HepG2 (cell line): ENCODE measurements around the gene BTNL3. TPM values are rescaled to one million over a fixed set of nuclear protein-coding genes. Genes with fewer than 3 reads are reported as not detected.

ENCODE experiments used
- ATAC-seq: fragments of 200-7000 bp; cut with Tn5 transposase; 3 replicates; pipeline ENCODE4 v1.9.1; 2020; ENCODE audit warnings: mild to moderate bottlenecking, moderate library complexity
- BruUV-seq: library from RNA; stranded (reverse); fragments of 400-500 nt; replicated peaks from 2 replicates; lab custom pipeline; 2021; lab: Mats Ljungman, UMichigan
- CTCF ChIA-PET: fragments of 300-600 bp; formaldehyde crosslinking; extraction: SDS; loops from one replicate; lab custom pipeline; 2021; ENCODE audit warnings: low total read pairs, inconsistent platforms, low intra/inter-chr PET ratio; lab: Yijun Ruan, JAX
- POLR2A ChIA-PET: fragments of 350-600 bp; sonication (Branson Sonifier 250); formaldehyde crosslinking; loops from one replicate; lab custom pipeline; 2020; ENCODE audit warnings: antibody characterized with exemption, inconsistent platforms; lab: Yijun Ruan, JAX
- DNase-seq: peaks from one replicate; pipeline ENCODE4 v3.0.0-alpha.2; 2015; ENCODE audit warnings: low spot score
- FAIRE-seq: peaks from 3 replicates; lab custom pipeline; 2011; peaks lifted over from hg19 to GRCh38; lab: Jason Lieb, UNC
- H2AFZ ChIP-seq: one replicate; pipeline ENCODE4 v1.6.1; 2011; ENCODE audit warnings: low read length, inconsistent platforms
- H3K27ac ChIP-seq: fragments of 300-600 bp; 3 replicates; pipeline ENCODE4 v1.8.0; 2011; ENCODE audit warnings: mixed run types, mild to moderate bottlenecking, mixed read lengths, low read length, inconsistent platforms; ENCODE audit not compliant: insufficient read depth; ENCODE audit errors: extremely low read length
- H3K27me3 ChIP-seq, 2 experiments: fragments of 200-600 bp in 1 of 2; 2 replicates in 1 of 2; 3 replicates in 1 of 2; pipeline versions ENCODE4 v1.6.0 to v1.8.0; 2011; ENCODE audit warnings: low read length in 2 of 2, mild to moderate bottlenecking in 2 of 2, moderate library complexity in 2 of 2, inconsistent platforms in 1 of 2; ENCODE audit not compliant: insufficient read depth in 2 of 2, control insufficient read depth in 1 of 2
- H3K36me3 ChIP-seq, 2 experiments: fragments of 200-600 bp in 1 of 2; replicated peaks in 1 of 2; 2 replicates in 1 of 2; 3 replicates in 1 of 2; pipeline versions ENCODE4 v1.5.1 to v1.8.0; 2011; ENCODE audit warnings: low read length in 2 of 2, inconsistent platforms in 1 of 2; ENCODE audit not compliant: insufficient read depth in 2 of 2, control insufficient read depth in 1 of 2
- H3K4me1 ChIP-seq: 2 replicates; pipeline ENCODE4 v1.5.1; 2012; ENCODE audit warnings: low read length, inconsistent platforms; ENCODE audit not compliant: insufficient read depth
- H3K4me2 ChIP-seq: 2 replicates; pipeline ENCODE4 v1.6.0; 2011; ENCODE audit warnings: low read depth, low read length, inconsistent platforms
- H3K4me3 ChIP-seq, 3 experiments: fragments of 200-600 bp in 1 of 3; sonication (generic), shearing (Covaris generic) in 1 of 3; replicated peaks in 1 of 3; 2 replicates each; pipeline ENCODE4 v1.5.1; 2011 to 2016; ENCODE audit warnings: low read length in 3 of 3, inconsistent platforms in 2 of 3, low read depth in 2 of 3, mild to moderate bottlenecking in 2 of 3, control low read depth in 1 of 3, mixed read lengths in 1 of 3; ENCODE audit not compliant: insufficient read depth in 1 of 3
- H3K79me2 ChIP-seq: one replicate; pipeline ENCODE4 v1.6.1; 2011; ENCODE audit warnings: low read length, inconsistent platforms; ENCODE audit not compliant: insufficient read depth
- H3K9ac ChIP-seq: 2 replicates; pipeline ENCODE4 v1.6.0; 2011; ENCODE audit warnings: mild to moderate bottlenecking, low read depth, low read length, inconsistent platforms; ENCODE audit not compliant: insufficient read depth
- H3K9me3 ChIP-seq: 2 replicates; pipeline ENCODE4 v1.5.1; 2012; ENCODE audit warnings: mild to moderate bottlenecking, low read length
- H4K20me1 ChIP-seq: 2 replicates; pipeline ENCODE4 v1.6.0; 2011; ENCODE audit warnings: inconsistent platforms, mild to moderate bottlenecking, low read length, moderate library complexity; ENCODE audit not compliant: insufficient read depth
- KDM3A ChIP-seq: IDR thresholded peaks from 2 replicates; pipeline ENCODE4 v1.6.1; 2018; ENCODE audit warnings: low read depth, missing compliant biosample characterization
- SRF ChIP-seq: IDR thresholded peaks from 2 replicates; pipeline ENCODE4 v1.6.1; 2011; ENCODE audit warnings: mild to moderate bottlenecking, low read depth, low read length, moderate library complexity
- WGBS: methylation state at CpG from one replicate; pipeline ENCODE4 v1.1.6; 2017; ENCODE audit warnings: low lambda C conversion rate; 5-methylcytosine and 5-hydroxymethylcytosine counted together
- in situ Hi-C: cut with HindIII; loops from 2 replicates; pipeline ENCODE4 v1.10.0; 2017; ENCODE audit warnings: low pct_unique_long_range_greater_than_20kb; ENCODE audit not compliant: extremely low pct_ligation_motif_present
- intact Hi-C: fragments of 100-400 bp; cut with micrococcal nuclease; formaldehyde crosslinking; loops from one replicate; pipeline ENCODE4 v1.10.0; 2022; ENCODE audit not compliant: unreplicated experiment
- polyA plus RNA-seq, 8 experiments: library from polyadenylated mRNA; depleted of rRNA in 3 of 8; stranded (reverse) in 7 of 8; unstranded in 1 of 8; fragments of >200 nt; fragmentation: Illumina TruSeq in 4 of 8; extraction: Trizol in 4 of 8; gene quantifications; 2 replicates each; pipeline versions ENCODE4 v1.2.1 to v1.2.3, GENCODE V29; 2011 to 2016; ENCODE audit warnings: low read depth in 4 of 8, missing spikeins in 1 of 8, mixed read lengths in 1 of 8; ENCODE audit not compliant: insufficient read depth in 1 of 8
- total RNA-seq, 5 experiments: library from RNA; depleted of rRNA; stranded (reverse); fragments of >200 nt; fragmentation: Illumina TruSeq; extraction: Trizol; gene quantifications; 2 replicates each; pipeline ENCODE4 v1.2.3, GENCODE V29; 2016; ENCODE audit warnings: low read depth in 1 of 5
- TF ChIP-seq, protein P1 (sequence below): sonication (generic); formaldehyde crosslinking; IDR thresholded peaks from 2 replicates; pipeline ENCODE4 v1.8.1; 2023; ENCODE audit warnings: mild to moderate bottlenecking, moderate library complexity, missing genetic modification reagents
- TF ChIP-seq, protein P2 (sequence below): fragments of 450-650 bp; IDR thresholded peaks from 2 replicates; pipeline ENCODE4 v1.6.1; 2016
- TF ChIP-seq, protein P3 (sequence below): sonication (generic); formaldehyde crosslinking; IDR thresholded peaks from 2 replicates; pipeline ENCODE4 v1.4.0; 2020; ENCODE audit warnings: missing genetic modification reagents
- TF ChIP-seq, protein P4 (sequence below): IDR thresholded peaks from 2 replicates; pipeline ENCODE4 v1.6.1; 2016; ENCODE audit warnings: missing compliant biosample characterization, missing genetic modification reagents, borderline replicate concordance

BTNL3 gene
- total and polyA plus RNA-seq, 2 of the 13 experiments (the other 11 are each of a cell fraction or from before 2014, with no cell fraction given): not detected

DNA sequence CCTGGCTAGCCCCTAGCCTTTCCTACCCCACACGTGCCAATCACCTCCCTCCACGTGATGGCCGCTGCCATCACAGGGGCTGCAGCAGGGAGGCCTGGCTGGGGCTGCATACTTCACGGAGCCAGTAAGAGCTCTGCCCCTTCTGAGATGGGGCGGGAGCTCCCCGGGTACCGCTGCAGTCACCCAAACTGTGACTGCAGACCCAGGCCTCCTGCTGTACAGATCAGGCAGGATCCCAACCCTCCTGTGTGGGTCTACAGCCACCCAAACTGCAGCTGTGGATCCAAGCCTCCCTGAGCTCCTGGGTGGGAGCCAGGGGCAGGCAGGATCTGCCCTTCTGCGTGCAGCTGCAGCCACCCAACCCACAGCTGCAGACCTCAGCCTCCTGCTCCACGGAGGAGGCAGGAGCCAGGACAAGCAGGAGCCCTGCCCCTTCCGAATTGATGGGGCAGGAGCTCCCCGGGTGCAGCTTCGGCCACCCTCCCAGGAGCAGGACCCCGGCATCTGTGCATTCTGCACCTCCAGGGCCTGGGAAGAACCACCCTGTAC, 48.2 kb downstream of the BTNL3 start:
- intact Hi-C loops: no loop called here
- BruUV-seq: no TSS peak
- in situ Hi-C loops: no loop called here
- no peak for ATAC-seq
- CTCF ChIA-PET: no interaction called here
- Histone ChIP-seq H3K4me1 (no peaks in the 10 kb centered on the region), H3K9ac (no peak overlapping the region), H3K27ac (no peak overlapping the region), H3K9me3 (no peaks in the 10 kb centered on the region), H3K27me3 (peaks cover 2 to 51% of the 10 kb centered on the region in 2 experiments), H3K4me2 (no peak overlapping the region), H2AFZ (no peak overlapping the region), H4K20me1 (no peaks in the 10 kb centered on the region), H3K4me3 (no peak overlapping the region), H3K36me3 (no peaks in the 10 kb centered on the region), H3K79me2 (no peaks in the 10 kb centered on the region)
- no peak for FAIRE-seq
- POLR2A ChIA-PET: no interaction called here
- DNase-seq: no peak
- 25% methylated on average over 4 of the region's 13 CpGs for WGBS
- TF ChIP-seq, protein P1, sequence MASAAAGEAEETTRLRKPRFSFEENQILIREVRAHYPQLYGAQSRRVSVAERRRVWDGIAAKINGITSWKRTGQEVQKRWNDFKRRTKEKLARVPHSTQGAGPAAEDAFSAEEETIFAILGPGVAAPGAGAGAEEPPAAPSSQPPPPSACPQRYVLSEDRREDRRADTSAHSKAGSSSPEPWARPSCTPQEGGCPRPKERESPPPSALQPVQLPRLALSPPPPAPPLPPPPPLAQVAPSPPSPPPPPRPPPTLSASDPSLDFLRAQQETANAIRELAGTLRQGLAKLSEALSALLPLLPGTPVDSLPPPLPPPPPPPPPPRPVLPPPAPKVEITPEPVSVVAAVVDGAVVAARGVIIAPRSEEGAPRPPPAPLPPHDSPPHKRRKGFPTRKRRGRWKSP (CRISPR knock-in tag): no peak
- TF ChIP-seq, protein P2, sequence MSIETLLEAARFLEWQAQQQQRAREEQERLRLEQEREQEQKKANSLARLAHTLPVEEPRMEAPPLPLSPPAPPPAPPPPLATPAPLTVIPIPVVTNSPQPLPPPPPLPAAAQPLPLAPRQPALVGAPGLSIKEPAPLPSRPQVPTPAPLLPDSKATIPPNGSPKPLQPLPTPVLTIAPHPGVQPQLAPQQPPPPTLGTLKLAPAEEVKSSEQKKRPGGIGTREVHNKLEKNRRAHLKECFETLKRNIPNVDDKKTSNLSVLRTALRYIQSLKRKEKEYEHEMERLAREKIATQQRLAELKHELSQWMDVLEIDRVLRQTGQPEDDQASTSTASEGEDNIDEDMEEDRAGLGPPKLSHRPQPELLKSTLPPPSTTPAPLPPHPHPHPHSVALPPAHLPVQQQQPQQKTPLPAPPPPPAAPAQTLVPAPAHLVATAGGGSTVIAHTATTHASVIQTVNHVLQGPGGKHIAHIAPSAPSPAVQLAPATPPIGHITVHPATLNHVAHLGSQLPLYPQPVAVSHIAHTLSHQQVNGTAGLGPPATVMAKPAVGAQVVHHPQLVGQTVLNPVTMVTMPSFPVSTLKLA: peak; percentile 95

GRCh38 chr5:181037365-181037861, 48.8 kb downstream of the BTNL3 start:
- WGBS: 0% methylated on average over 1 of the region's 4 CpGs
- in situ Hi-C loops (no loop called here), intact Hi-C loops (no loop called here)
- Histone ChIP-seq H4K20me1 (no peaks in the 10 kb centered on the region), H3K27me3 (peaks cover 2 to 56% of the 10 kb centered on the region in 2 experiments), H3K36me3 (no peaks in the 10 kb centered on the region), H2AFZ (no peak overlapping the region), H3K4me2 (no peak overlapping the region), H3K4me1 (no peaks in the 10 kb centered on the region), H3K79me2 (no peaks in the 10 kb centered on the region), H3K9me3 (no peaks in the 10 kb centered on the region), H3K9ac (no peak overlapping the region), H3K4me3 (no peak overlapping the region), H3K27ac (no peak overlapping the region)
- ChIA-PET CTCF (no interaction called here), POLR2A (no interaction called here)
- TF ChIP-seq KDM3A: no peak
- TF ChIP-seq, protein P3, sequence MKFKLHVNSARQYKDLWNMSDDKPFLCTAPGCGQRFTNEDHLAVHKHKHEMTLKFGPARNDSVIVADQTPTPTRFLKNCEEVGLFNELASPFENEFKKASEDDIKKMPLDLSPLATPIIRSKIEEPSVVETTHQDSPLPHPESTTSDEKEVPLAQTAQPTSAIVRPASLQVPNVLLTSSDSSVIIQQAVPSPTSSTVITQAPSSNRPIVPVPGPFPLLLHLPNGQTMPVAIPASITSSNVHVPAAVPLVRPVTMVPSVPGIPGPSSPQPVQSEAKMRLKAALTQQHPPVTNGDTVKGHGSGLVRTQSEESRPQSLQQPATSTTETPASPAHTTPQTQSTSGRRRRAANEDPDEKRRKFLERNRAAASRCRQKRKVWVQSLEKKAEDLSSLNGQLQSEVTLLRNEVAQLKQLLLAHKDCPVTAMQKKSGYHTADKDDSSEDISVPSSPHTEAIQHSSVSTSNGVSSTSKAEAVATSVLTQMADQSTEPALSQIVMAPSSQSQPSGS (CRISPR knock-in tag): no peak
- 0 out of 2 replicates have a peak, but pooled peaks have one; percentile 15 for TF ChIP-seq SRF
- TF ChIP-seq, protein P4, sequence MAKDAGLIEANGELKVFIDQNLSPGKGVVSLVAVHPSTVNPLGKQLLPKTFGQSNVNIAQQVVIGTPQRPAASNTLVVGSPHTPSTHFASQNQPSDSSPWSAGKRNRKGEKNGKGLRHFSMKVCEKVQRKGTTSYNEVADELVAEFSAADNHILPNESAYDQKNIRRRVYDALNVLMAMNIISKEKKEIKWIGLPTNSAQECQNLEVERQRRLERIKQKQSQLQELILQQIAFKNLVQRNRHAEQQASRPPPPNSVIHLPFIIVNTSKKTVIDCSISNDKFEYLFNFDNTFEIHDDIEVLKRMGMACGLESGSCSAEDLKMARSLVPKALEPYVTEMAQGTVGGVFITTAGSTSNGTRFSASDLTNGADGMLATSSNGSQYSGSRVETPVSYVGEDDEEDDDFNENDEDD (CRISPR knock-in tag): no peak
- no TSS peak for BruUV-seq
- FAIRE-seq (no peak), DNase-seq (no peak), ATAC-seq (peak; percentile 67)
